ENCODE data around the gene OR8B12. TPM values are rescaled to one million over a fixed set of nuclear protein-coding genes. Genes with fewer than 3 reads are reported as not detected.

OR8B12 gene
- not detected in 2 replicates for total RNA-seq (2012; rRNA removed)
- not detected in 2 replicates for polyA plus RNA-seq (2012; rRNA removed)
- polyA plus RNA-seq (2012; cell fraction: cytosol; rRNA removed) = not detected in 2 replicates
- not detected in 2 replicates for polyA plus RNA-seq (2012; cell fraction: nucleus; rRNA removed; ENCODE audit: low replicate concordance)
- not detected for Bru-seq, nascent RNA
- BruChase-seq, experiment 1, labeled RNA remaining after a 6-hour chase = not detected
- BruChase-seq, experiment 2, labeled RNA remaining after a 2-hour chase = not detected
- long read RNA-seq = 0 reads

- POLR2A ChIA-PET (ENCODE audit: unreplicated experiment) = interaction anchor here (0.6 kb wide), 1 partner anchor 638 kb away, joined by 4 read pairs; no protein-coding TSS in a partner anchor
- dilution Hi-C loops (cut with HindIII; ENCODE audit: low sequenced_read_pairs, unreplicated experiment) = no loop called here
These were observed at the start of gene OR8B12 for GRCh38 chr11:124543554-124543953. OR8B12 (minus strand) TSS chr11:124543654; CDS start chr11:124543654, 0 bp downstream.

More at GRCh38 chr11:124543554-124543953, at the start of gene OR8B12:
- H3K27ac ChIP-seq (ENCODE audit: insufficient read depth, low read length) = no peak within 1 kb of the TSS
- no peaks in the 10 kb centered on the region for H3K79me1 ChIP-seq (ENCODE audit: low read depth in 1 of 2, low read length in 2 of 2)
- WGBS, 2 experiments (ENCODE audit: extremely low coverage in 2 of 2, insufficient read length in 1 of 2) = no CpG with 5 or more reads among the region's 5 CpGs
- H4K20me1 ChIP-seq (ENCODE audit: insufficient read depth, low read length) = no peaks in the 10 kb centered on the region
- no peak within 1 kb of the TSS for H2AK5ac ChIP-seq (ENCODE audit: low read depth, low read length)
- no TSS peak for BruUV-seq (replicated peaks)
- H3K23ac ChIP-seq (ENCODE audit: low read depth, low read length) = no peak within 1 kb of the TSS
- in situ Hi-C loops (cut with MboI; ENCODE audit: low sequenced_read_pairs) = no loop called here
- no peak within 1 kb of the TSS for H3K4ac ChIP-seq (ENCODE audit: low read depth, low read length)
- H3K4me2 ChIP-seq (ENCODE audit: low read depth, low read length) = no peak within 1 kb of the TSS
- no peak within 1 kb of the TSS for H2AK9ac ChIP-seq (replicated peaks; ENCODE audit: low read depth, low read length, poor library complexity)
- H3K56ac ChIP-seq (ENCODE audit: extremely low read depth, insufficient read depth, low read length) = no peak within 1 kb of the TSS
- CTCF ChIA-PET = no interaction called here
- no peak within 1 kb of the TSS for H2BK120ac ChIP-seq (ENCODE audit: low read depth, low read length)
- TF ChIP-seq RAD21 (IDR thresholded peaks at IDR 0.05; ENCODE audit: low read length) (no peak), MAZ (IDR thresholded peaks at IDR 0.05; ENCODE audit: borderline replicate concordance, low read depth, low read length) (no peak), SMC3 (IDR thresholded peaks at IDR 0.05; ENCODE audit: low read depth, low read length) (no peak), CHD1 (IDR thresholded peaks at IDR 0.05; ENCODE audit: low read depth, low read length) (no peak), MAFK (IDR thresholded peaks at IDR 0.05; ENCODE audit: low read depth, low read length) (no peak), POLR2A (IDR thresholded peaks at IDR 0.05; ENCODE audit: low read depth, low read length) (no peak), RCOR1 (IDR thresholded peaks at IDR 0.05; ENCODE audit: insufficient replicate concordance, low read length) (no peak), BHLHE40 (IDR thresholded peaks at IDR 0.05; ENCODE audit: low read depth, low read length) (no peak), FOS (IDR thresholded peaks at IDR 0.05; ENCODE audit: low read depth, low read length) (no peak), RFX5 (IDR thresholded peaks at IDR 0.05; ENCODE audit: low read depth, low read length) (no peak)
- TF ChIP-seq, protein P1, sequence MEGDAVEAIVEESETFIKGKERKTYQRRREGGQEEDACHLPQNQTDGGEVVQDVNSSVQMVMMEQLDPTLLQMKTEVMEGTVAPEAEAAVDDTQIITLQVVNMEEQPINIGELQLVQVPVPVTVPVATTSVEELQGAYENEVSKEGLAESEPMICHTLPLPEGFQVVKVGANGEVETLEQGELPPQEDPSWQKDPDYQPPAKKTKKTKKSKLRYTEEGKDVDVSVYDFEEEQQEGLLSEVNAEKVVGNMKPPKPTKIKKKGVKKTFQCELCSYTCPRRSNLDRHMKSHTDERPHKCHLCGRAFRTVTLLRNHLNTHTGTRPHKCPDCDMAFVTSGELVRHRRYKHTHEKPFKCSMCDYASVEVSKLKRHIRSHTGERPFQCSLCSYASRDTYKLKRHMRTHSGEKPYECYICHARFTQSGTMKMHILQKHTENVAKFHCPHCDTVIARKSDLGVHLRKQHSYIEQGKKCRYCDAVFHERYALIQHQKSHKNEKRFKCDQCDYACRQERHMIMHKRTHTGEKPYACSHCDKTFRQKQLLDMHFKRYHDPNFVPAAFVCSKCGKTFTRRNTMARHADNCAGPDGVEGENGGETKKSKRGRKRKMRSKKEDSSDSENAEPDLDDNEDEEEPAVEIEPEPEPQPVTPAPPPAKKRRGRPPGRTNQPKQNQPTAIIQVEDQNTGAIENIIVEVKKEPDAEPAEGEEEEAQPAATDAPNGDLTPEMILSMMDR (conservative IDR thresholded peaks at IDR 0.05; ENCODE audit: low read depth, low read length) = no peak
- TF ChIP-seq, protein P2, sequence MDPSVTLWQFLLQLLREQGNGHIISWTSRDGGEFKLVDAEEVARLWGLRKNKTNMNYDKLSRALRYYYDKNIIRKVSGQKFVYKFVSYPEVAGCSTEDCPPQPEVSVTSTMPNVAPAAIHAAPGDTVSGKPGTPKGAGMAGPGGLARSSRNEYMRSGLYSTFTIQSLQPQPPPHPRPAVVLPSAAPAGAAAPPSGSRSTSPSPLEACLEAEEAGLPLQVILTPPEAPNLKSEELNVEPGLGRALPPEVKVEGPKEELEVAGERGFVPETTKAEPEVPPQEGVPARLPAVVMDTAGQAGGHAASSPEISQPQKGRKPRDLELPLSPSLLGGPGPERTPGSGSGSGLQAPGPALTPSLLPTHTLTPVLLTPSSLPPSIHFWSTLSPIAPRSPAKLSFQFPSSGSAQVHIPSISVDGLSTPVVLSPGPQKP (IDR thresholded peaks at IDR 0.05; ENCODE audit: borderline replicate concordance, low read depth, low read length) = no peak
- H3K36me3 ChIP-seq (ENCODE audit: control insufficient read depth, insufficient read depth, low read length) = no peaks in the 10 kb centered on the region
- no peaks in the 10 kb centered on the region for H3K9me3 ChIP-seq (ENCODE audit: control insufficient read depth, insufficient read depth, low read length)
- no peak within 1 kb of the TSS for H3K18ac ChIP-seq (ENCODE audit: low read depth, low read length)
- no peak within 1 kb of the TSS for H2AFZ ChIP-seq (replicated peaks; ENCODE audit: low read length, poor library complexity)
- no peak within 1 kb of the TSS for H3K14ac ChIP-seq (replicated peaks; ENCODE audit: low read depth, low read length)
- no peaks in the 10 kb centered on the region for H3K9me1 ChIP-seq (ENCODE audit: insufficient read depth, low read length)
- H2BK20ac ChIP-seq (ENCODE audit: low read depth, low read length) = no peak within 1 kb of the TSS
- no peak within 1 kb of the TSS for H4K8ac ChIP-seq (ENCODE audit: low read depth in 2 of 2, low read length in 2 of 2)
- no peak within 1 kb of the TSS for H4K91ac ChIP-seq (ENCODE audit: insufficient read depth, low read depth, low read length)
- H3K9ac ChIP-seq (ENCODE audit: low read depth, low read length) = no peak within 1 kb of the TSS
- no peak within 1 kb of the TSS for H4K5ac ChIP-seq (ENCODE audit: low read depth, low read length)
- H2BK5ac ChIP-seq (ENCODE audit: low read depth, low read length, poor library complexity, severe bottlenecking) = no peak within 1 kb of the TSS
- no peaks in the 10 kb centered on the region for H3K27me3 ChIP-seq (ENCODE audit: control insufficient read depth, insufficient read depth, low read length)
- DNase-seq (no peak), ATAC-seq (ENCODE audit: low read depth) (no peak)
- no peaks in the 10 kb centered on the region for H3K4me1 ChIP-seq (ENCODE audit: control insufficient read depth, insufficient read depth, low read length)
- intact Hi-C loops (cut with micrococcal nuclease) = no loop called here
- no peak within 1 kb of the TSS for H2BK15ac ChIP-seq (ENCODE audit: low read depth, low read length)
- no peak within 1 kb of the TSS for H3K4me3 ChIP-seq (ENCODE audit: insufficient read depth, low read depth, low read length)
